Neural cell (in vitro differentiated cells): Measurements from ENCODE around the gene TMEM11. TPM values are rescaled to one million over a fixed set of nuclear protein-coding genes. Genes with fewer than 3 reads are reported as not detected.

Source experiments
- H2AFZ ChIP-seq: fragments of 200-600, 300-800 bp; sonication (generic), shearing (Covaris generic); 2 replicates; pipeline ENCODE4 v1.6.0; 2014; ENCODE audit warnings: low read depth, mild to moderate bottlenecking, antibody characterized with exemption, low read length, moderate library complexity
- H3F3A ChIP-seq: fragments of 200-600 bp; shearing (Covaris generic); 2 replicates; pipeline ENCODE4 v1.6.1; 2016; ENCODE audit warnings: mild to moderate bottlenecking, moderate library complexity, mixed read lengths, antibody characterized with exemption, low read length; ENCODE audit not compliant: insufficient read depth, poor library complexity, severe bottlenecking
- H3K27ac ChIP-seq: fragments of 200-600, 300-800 bp; sonication (generic), shearing (Covaris generic); 2 replicates; pipeline ENCODE4 v1.5.1; 2014; ENCODE audit warnings: mild to moderate bottlenecking, low read length, moderate library complexity
- H3K27me3 ChIP-seq: fragments of 300-800, 200-600 bp; sonication (generic), shearing (Covaris generic); 2 replicates; pipeline ENCODE4 v1.6.0; 2014; ENCODE audit warnings: mild to moderate bottlenecking, low read depth, low read length, moderate library complexity; ENCODE audit not compliant: insufficient read depth
- H3K36me3 ChIP-seq: fragments of 300-800, 200-600 bp; sonication (generic), shearing (Covaris generic); 2 replicates; pipeline ENCODE4 v1.5.1; 2014; ENCODE audit warnings: mild to moderate bottlenecking, antibody characterized with exemption, low read length, moderate library complexity; ENCODE audit not compliant: insufficient read depth
- H3K4me2 ChIP-seq: fragments of 300-800, 200-600 bp; sonication (generic), shearing (Covaris generic); 2 replicates; pipeline ENCODE4 v1.6.0; 2014; ENCODE audit warnings: mild to moderate bottlenecking, low read length
- H3K4me3 ChIP-seq: fragments of 300-800, 200-600 bp; sonication (generic), shearing (Covaris generic); 2 replicates; pipeline ENCODE4 v1.5.1; 2014; ENCODE audit warnings: mild to moderate bottlenecking, low read length, moderate library complexity
- H3K79me2 ChIP-seq: fragments of 200-600 bp; shearing (Covaris generic); replicated peaks from 2 replicates; pipeline ENCODE4 v1.6.0; 2014; ENCODE audit warnings: mild to moderate bottlenecking, low read length, moderate library complexity; ENCODE audit not compliant: insufficient read depth
- H3K9ac ChIP-seq: fragments of 300-800, 200-600 bp; sonication (generic), shearing (Covaris generic); 2 replicates; pipeline ENCODE4 v1.6.1; 2016; ENCODE audit warnings: mild to moderate bottlenecking, low read length, mixed read lengths
- H3K9me2 ChIP-seq: fragments of 200-600 bp; shearing (Covaris generic); 2 replicates; pipeline ENCODE4 v1.6.1; 2016; ENCODE audit warnings: mild to moderate bottlenecking, low read length, mixed read lengths; ENCODE audit not compliant: insufficient read depth
- H3K9me3 ChIP-seq: fragments of 200-600, 300-800 bp; sonication (generic), shearing (Covaris generic); 2 replicates; pipeline ENCODE4 v1.6.1; 2016; ENCODE audit warnings: mild to moderate bottlenecking, mixed run types, low read length, moderate library complexity, mixed read lengths
- H4K20me1 ChIP-seq: fragments of 200-600 bp; shearing (Covaris generic); 2 replicates; pipeline ENCODE4 v1.6.1; 2016; ENCODE audit warnings: mild to moderate bottlenecking, mixed run types; ENCODE audit not compliant: insufficient read depth
- CTCF ChIP-seq: fragments of 450-650 bp; IDR thresholded peaks from 2 replicates; pipeline ENCODE4 v1.5.1; 2014; ENCODE audit warnings: antibody characterized with exemption, mild to moderate bottlenecking, moderate library complexity; ENCODE audit not compliant: poor library complexity, severe bottlenecking
- EP300 ChIP-seq: fragments of 450-650 bp; conservative IDR thresholded peaks from 2 replicates; pipeline ENCODE4 v1.6.1; 2014; ENCODE audit warnings: antibody characterized with exemption, mild to moderate bottlenecking, moderate library complexity; ENCODE audit not compliant: poor library complexity, severe bottlenecking
- EZH2 ChIP-seq: fragments of 200-600, 300-800 bp; shearing (Covaris generic), sonication (generic); IDR thresholded peaks from 2 replicates; pipeline ENCODE4 v1.6.1; 2014; ENCODE audit warnings: antibody characterized with exemption, low read length, borderline replicate concordance, mild to moderate bottlenecking; ENCODE audit not compliant: insufficient read depth, poor library complexity, severe bottlenecking
- MXI1 ChIP-seq: fragments of 450-650 bp; conservative IDR thresholded peaks from 2 replicates; pipeline ENCODE4 v1.6.1; 2014; ENCODE audit warnings: antibody characterized with exemption, mild to moderate bottlenecking; ENCODE audit not compliant: poor library complexity, severe bottlenecking
- POLR2AphosphoS5 ChIP-seq: IDR thresholded peaks from 2 replicates; pipeline ENCODE4 v1.6.1; 2012
- RAD21 ChIP-seq: fragments of 450-650 bp; conservative IDR thresholded peaks from 2 replicates; pipeline ENCODE4 v1.6.1; 2014; ENCODE audit warnings: antibody characterized with exemption, mild to moderate bottlenecking, moderate library complexity
- REST ChIP-seq: IDR thresholded peaks from 2 replicates; pipeline ENCODE4 v1.6.1; 2012; ENCODE audit warnings: borderline replicate concordance
- SMC3 ChIP-seq: fragments of 450-650 bp; conservative IDR thresholded peaks from 2 replicates; pipeline ENCODE4 v1.6.1; 2014; ENCODE audit warnings: antibody characterized with exemption, mild to moderate bottlenecking, moderate library complexity; ENCODE audit not compliant: poor library complexity
- TAF1 ChIP-seq: IDR thresholded peaks from 2 replicates; pipeline ENCODE4 v1.6.1; 2012; ENCODE audit warnings: low read depth
- polyA plus RNA-seq: library from polyadenylated mRNA; depleted of rRNA; stranded (reverse); fragments of >200 nt; gene quantifications from 2 replicates; pipeline ENCODE4 v1.2.3, GENCODE V29; 2014

TMEM11 gene
- polyA plus RNA-seq, 1 donor from 2014 or later: 24.6 TPM

- no peak overlapping the region for H3K9ac ChIP-seq
- no peaks in the 10 kb centered on the region for H3F3A ChIP-seq
- peaks cover 9% of the 10 kb centered on the region for H3K79me2 ChIP-seq
- no peaks in the 10 kb centered on the region for H4K20me1 ChIP-seq
- TF ChIP-seq REST (no peak), POLR2AphosphoS5 (no peak), EZH2 (no peak)
- H3K9me2 ChIP-seq: no peaks in the 10 kb centered on the region
- H3K9me3 ChIP-seq: no peaks in the 10 kb centered on the region
- no peak overlapping the region for H2AFZ ChIP-seq
- no peak overlapping the region for H3K27ac ChIP-seq
- H3K4me2 ChIP-seq: no peak overlapping the region
- no peaks in the 10 kb centered on the region for H3K27me3 ChIP-seq
- H3K4me3 ChIP-seq: no peak overlapping the region
- no peaks in the 10 kb centered on the region for H3K36me3 ChIP-seq
Observed at GRCh38 chr17:21247552-21248258, 33.7 kb upstream of the TMEM11 start.

- H3F3A ChIP-seq: no peaks in the 10 kb centered on the region
- no peaks in the 10 kb centered on the region for H3K9me2 ChIP-seq
- no peak overlapping the region for H2AFZ ChIP-seq
- peaks cover 1% of the 10 kb centered on the region for H3K79me2 ChIP-seq
- no peak overlapping the region for H3K4me2 ChIP-seq
- no peak overlapping the region for H3K4me3 ChIP-seq
- TF ChIP-seq POLR2AphosphoS5: no peak
- no peak for TF ChIP-seq MXI1
- no peak for TF ChIP-seq TAF1
- TF ChIP-seq RAD21: no peak
- TF ChIP-seq CTCF: no peak
- no peak for TF ChIP-seq EZH2
- TF ChIP-seq SMC3: no peak
- TF ChIP-seq REST: no peak
- TF ChIP-seq EP300: no peak
- no peaks in the 10 kb centered on the region for H4K20me1 ChIP-seq
- no peak overlapping the region for H3K27ac ChIP-seq
- no peak overlapping the region for H3K9ac ChIP-seq
- no peaks in the 10 kb centered on the region for H3K27me3 ChIP-seq
- H3K36me3 ChIP-seq: no peaks in the 10 kb centered on the region
- H3K9me3 ChIP-seq: no peaks in the 10 kb centered on the region
Observed at GRCh38 chr17:21246698-21247097, 32.7 kb upstream of the TMEM11 start.
